ENCODE measurements around the gene CCDC126.

GRCh38 chr7:23691320-23691719 lies 94.1 kb downstream of the CCDC126 start:
- TF ChIP-seq RARB (CRISPR knock-in tag; IDR thresholded peaks at IDR 0.05) (no peak), PATZ1 (CRISPR knock-in tag; IDR thresholded peaks at IDR 0.05; ENCODE audit: borderline replicate concordance) (no peak), ZFP30 (CRISPR knock-in tag; IDR thresholded peaks at IDR 0.05) (no peak), CSDC2 (CRISPR knock-in tag; IDR thresholded peaks at IDR 0.05) (no peak), GLIS3 (CRISPR knock-in tag; IDR thresholded peaks at IDR 0.05) (no peak), ZFP3 (CRISPR knock-in tag; IDR thresholded peaks at IDR 0.05) (no peak)
